Activated naive CD8-positive, alpha-beta T cell treated with anti-CD3 and anti-CD28 coated beads, Interleukin-2, amount 10 ng/mL, durations not matched to agents 7 days and 5 days (primary cell): ENCODE data around the gene STAM2. TPM values are rescaled to one million over a fixed set of nuclear protein-coding genes. Genes with fewer than 3 reads are reported as not detected.
"Not testable (repeated sequence)": the region's sequence is repeated elsewhere in the genome, so short reads cannot be mapped to it uniquely, and the experiment has no call there.

Experiments
- ATAC-seq: fragments of 150-1000 bp; cut with Tn5 transposase; one replicate; pipeline ENCODE4 v1.10.0; 2021; ENCODE audit warnings: low read depth, moderate library complexity
- POLR2A ChIA-PET: fragments of 350-600 bp; sonication (Branson Sonifier 250); formaldehyde crosslinking; loops from one replicate; lab custom pipeline; 2021; ENCODE audit warnings: antibody characterized with exemption; lab: Charles Lee
- DNase-seq: peaks from one replicate; pipeline ENCODE4 v3.0.0; 2021
- H3K27ac Mint-ChIP-seq: one replicate; pipeline ENCODE4 v1.8.0; 2022; ENCODE audit warnings: mild to moderate bottlenecking, mixed read lengths
- H3K27me3 Mint-ChIP-seq: one replicate; pipeline ENCODE4 v1.8.0; 2022; ENCODE audit warnings: mild to moderate bottlenecking, moderate library complexity, mixed read lengths
- H3K36me3 Mint-ChIP-seq: one replicate; pipeline ENCODE4 v1.8.0; 2021; ENCODE audit warnings: mild to moderate bottlenecking, mixed read lengths
- H3K4me1 Mint-ChIP-seq: one replicate; pipeline ENCODE4 v1.8.0; 2021; ENCODE audit warnings: mixed read lengths
- H3K4me3 Mint-ChIP-seq: one replicate; pipeline ENCODE4 v1.8.0; 2022; ENCODE audit warnings: mild to moderate bottlenecking, moderate library complexity, mixed read lengths
- H3K9me3 Mint-ChIP-seq: one replicate; pipeline ENCODE4 v1.8.0; 2021; ENCODE audit warnings: mixed read lengths
- total RNA-seq, 2 experiments: library from RNA; stranded (reverse); gene quantifications; one replicate each; pipeline ENCODE4 v1.2.3, GENCODE V29; 2021

Gene STAM2
- total RNA-seq, 2 experiments from 2014 or later = 19.0 to 19.2 TPM

DNA sequence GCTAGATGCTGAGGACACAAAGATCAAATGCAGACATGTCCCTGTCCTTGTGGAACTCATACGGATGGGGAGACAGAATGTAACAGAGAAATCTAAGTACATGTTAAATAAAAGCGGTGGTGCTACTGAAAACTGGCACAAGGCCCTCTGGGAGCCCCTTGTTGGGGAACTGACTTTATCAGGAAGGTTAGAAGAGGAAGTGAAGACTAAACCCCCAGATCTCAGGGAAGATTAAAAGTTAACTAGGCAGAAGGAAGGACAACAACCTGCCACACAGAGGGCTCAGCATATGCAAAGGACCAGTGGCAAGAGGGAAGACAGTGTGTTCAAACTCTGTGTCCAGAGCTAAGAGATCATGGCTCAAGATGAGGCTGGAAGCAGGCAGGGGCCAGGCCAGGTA lies 81.5 kb downstream of the STAM2 start:
- ATAC-seq (no peak), DNase-seq (no peak)
- peaks cover 46% of the 10 kb centered on the region for H3K27me3 Mint-ChIP-seq
- H3K9me3 Mint-ChIP-seq = no peaks in the 10 kb centered on the region
- H3K36me3 Mint-ChIP-seq = no peaks in the 10 kb centered on the region
- peaks cover 8% of the 10 kb centered on the region for H3K4me1 Mint-ChIP-seq
- H3K4me3 Mint-ChIP-seq = no peak overlapping the region
- POLR2A ChIA-PET = no interaction called here
- H3K27ac Mint-ChIP-seq = no peak overlapping the region

DNA sequence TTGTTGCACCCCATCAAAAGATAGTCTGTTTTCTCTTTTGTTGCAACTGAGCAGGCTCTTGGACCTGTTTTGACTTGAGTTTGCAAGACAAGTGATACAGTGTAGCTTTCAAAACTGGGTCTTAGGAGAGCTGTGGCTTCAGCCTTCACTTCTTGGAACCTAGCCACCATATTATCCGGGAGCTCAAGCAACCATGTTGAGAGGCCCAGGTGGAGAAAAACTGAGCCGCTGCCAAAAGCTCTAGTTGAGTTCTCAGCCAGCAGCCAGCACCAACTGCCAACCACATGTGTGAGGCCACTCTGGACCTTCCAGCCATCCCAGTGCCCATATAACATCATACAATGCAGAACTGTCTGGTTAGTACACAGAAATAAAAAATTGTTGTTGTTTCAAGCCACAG lies 82.1 kb downstream of the STAM2 start:
- H3K9me3 Mint-ChIP-seq = no peaks in the 10 kb centered on the region
- no peak overlapping the region for H3K27ac Mint-ChIP-seq
- peaks cover 10% of the 10 kb centered on the region for H3K4me1 Mint-ChIP-seq
- DNase-seq = no peak
- peaks cover 46% of the 10 kb centered on the region for H3K27me3 Mint-ChIP-seq
- POLR2A ChIA-PET = no interaction called here
- no peak overlapping the region for H3K4me3 Mint-ChIP-seq
- no peak for ATAC-seq
- no peaks in the 10 kb centered on the region for H3K36me3 Mint-ChIP-seq

DNA sequence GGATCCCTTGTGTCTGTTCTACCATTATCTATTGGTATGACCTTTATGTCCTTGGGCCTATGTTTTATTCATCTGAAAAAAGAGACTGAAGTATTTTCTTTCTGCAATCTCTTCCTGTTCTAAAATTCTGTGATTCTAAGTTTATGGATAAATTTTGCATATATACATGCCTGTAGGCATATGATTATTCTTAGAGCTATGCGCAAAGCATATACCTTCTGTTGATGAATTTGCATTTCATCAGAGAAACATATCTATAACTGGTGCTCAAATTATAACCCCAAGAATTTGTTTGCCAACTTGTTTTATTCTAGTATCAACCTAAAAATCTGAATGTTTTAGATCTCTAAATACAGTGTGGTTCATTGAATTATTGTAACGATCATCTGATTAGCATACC lies 83.5 kb downstream of the STAM2 start:
- Mint-ChIP-seq H3K4me3 (no peak overlapping the region), H3K36me3 (no peaks in the 10 kb centered on the region), H3K27ac (no peak overlapping the region), H3K4me1 (peaks cover 4% of the 10 kb centered on the region), H3K27me3 (peaks cover 42% of the 10 kb centered on the region), H3K9me3 (no peaks in the 10 kb centered on the region)
- ATAC-seq (no peak), DNase-seq (no peak)
- POLR2A ChIA-PET = no interaction called here

DNA sequence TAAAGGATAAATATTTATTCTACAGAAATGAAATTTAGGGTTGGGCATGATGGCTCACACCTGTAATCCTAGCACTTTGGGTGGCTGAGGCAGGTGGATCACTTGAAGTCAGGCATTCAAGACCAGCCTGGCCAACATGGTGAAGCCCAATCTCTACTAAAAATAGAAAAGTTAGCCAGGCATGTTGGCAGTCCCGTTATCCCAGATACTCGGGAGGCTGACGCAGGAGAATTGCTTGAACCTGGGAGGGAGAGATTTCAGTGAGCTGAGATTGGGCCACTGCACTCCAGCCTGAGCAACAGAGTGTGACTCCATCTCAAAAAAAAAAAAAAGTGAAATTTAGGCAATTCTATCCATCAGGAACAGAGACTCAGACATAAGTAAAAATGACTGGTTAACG lies 84.8 kb downstream of the STAM2 start:
- H3K36me3 Mint-ChIP-seq, ATAC-seq, H3K4me1 Mint-ChIP-seq, H3K4me3 Mint-ChIP-seq, H3K9me3 Mint-ChIP-seq, DNase-seq, H3K27ac Mint-ChIP-seq, POLR2A ChIA-PET: not testable (repeated sequence)
- peaks cover 29% of the 10 kb centered on the region for H3K27me3 Mint-ChIP-seq

DNA sequence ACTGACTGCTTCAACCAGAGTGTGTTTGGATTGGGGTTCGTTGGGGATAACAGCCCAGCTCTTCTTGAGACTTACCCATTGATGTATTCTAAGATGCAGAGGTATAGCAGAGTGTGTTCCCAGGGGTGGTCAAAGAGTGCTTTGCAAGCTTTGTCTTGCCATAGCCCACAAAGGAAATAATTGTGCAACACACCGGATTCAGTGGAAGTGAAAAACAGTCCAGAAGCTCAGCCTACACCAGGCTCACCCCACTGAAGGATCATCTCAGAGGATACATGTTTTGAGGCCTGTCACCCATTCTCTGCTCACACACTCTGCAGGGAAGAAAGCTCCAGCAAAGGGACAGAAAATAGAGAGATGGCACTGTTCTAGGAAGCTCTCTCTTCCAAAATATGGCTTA lies 86.3 kb downstream of the STAM2 start:
- POLR2A ChIA-PET = no interaction called here
- H3K36me3 Mint-ChIP-seq = no peaks in the 10 kb centered on the region

DNA sequence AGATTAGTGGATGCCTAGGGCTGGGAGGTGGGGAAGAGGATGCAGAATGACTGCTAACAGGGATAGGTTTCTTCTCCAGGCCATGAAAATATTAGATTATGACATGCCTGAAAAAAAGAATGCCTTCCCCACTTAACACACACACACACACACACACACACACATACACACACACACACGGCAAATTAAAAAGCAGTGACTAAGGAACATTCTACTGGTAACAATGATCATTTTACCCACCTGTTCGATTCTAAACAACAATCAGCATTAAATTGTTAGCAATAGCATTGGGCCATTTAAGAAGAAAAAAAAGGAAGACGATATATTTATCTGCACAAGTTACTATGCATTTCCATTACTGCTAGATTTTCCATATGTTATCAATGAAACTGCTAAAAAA lies 87.6 kb downstream of the STAM2 start:
- Mint-ChIP-seq H3K27me3 (peaks cover 13% of the 10 kb centered on the region), H3K4me3 (no peak overlapping the region), H3K9me3 (no peaks in the 10 kb centered on the region), H3K27ac (no peak overlapping the region), H3K36me3 (no peaks in the 10 kb centered on the region), H3K4me1 (peaks cover 4% of the 10 kb centered on the region)
- POLR2A ChIA-PET = no interaction called here
- ATAC-seq (no peak), DNase-seq (no peak)

More for the DNA sequence above, 86.3 kb downstream of the STAM2 start:
- H3K27me3 Mint-ChIP-seq = peaks cover 20% of the 10 kb centered on the region
- DNase-seq (no peak), ATAC-seq (no peak)
- no peak overlapping the region for H3K4me3 Mint-ChIP-seq
- H3K4me1 Mint-ChIP-seq = peaks cover 4% of the 10 kb centered on the region
- H3K9me3 Mint-ChIP-seq = no peaks in the 10 kb centered on the region
- no peak overlapping the region for H3K27ac Mint-ChIP-seq

DNA sequence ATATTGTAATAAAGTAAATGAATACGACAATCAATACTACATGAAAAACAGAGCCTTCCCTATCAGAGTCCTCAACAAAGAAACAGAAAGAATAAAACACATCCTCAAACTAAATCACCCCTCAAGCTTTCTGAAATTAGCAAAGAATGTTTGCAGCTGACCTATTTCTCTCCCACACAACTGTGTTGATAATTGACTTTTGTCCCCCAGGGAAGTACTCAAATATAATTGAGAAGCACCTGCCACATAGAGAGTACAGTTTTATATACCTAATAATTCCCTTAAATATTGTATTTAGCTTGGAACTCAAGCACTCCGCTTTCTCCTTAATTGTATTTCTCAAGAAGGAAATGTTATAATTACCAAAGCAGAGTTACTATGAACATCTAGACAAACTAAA lies 89.3 kb downstream of the STAM2 start:
- Mint-ChIP-seq H3K36me3 (no peaks in the 10 kb centered on the region), H3K4me3 (no peak overlapping the region), H3K9me3 (no peaks in the 10 kb centered on the region), H3K27ac (no peak overlapping the region), H3K4me1 (peaks cover 4% of the 10 kb centered on the region), H3K27me3 (peaks cover 13% of the 10 kb centered on the region)
- POLR2A ChIA-PET = no interaction called here
- no peak for DNase-seq
- ATAC-seq = no peak

DNA sequence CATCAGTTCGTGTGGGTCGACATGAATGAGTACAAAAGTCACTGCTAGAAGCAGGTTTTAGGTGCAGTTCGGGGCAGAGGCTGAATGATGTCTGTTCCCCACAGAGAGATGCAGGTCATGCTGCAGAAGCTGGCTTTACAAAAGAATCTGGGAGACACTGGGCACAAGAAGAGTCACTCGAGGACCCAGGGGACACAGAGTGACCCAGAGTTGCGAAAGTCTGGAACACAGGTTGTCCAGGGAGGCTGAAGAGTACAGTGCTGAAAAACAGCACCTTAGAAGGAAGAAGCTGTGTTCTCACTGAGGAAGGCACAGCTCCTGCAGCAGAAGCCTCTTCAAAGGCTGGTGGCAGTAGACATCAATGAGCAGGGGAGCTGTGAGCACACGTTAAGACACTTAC lies 91.5 kb downstream of the STAM2 start:
- Mint-ChIP-seq H3K4me3 (no peak overlapping the region), H3K27me3 (peaks cover 7% of the 10 kb centered on the region), H3K4me1 (peaks cover 2% of the 10 kb centered on the region), H3K36me3 (no peaks in the 10 kb centered on the region), H3K9me3 (no peaks in the 10 kb centered on the region), H3K27ac (no peak overlapping the region)
- ATAC-seq = no peak
- DNase-seq = no peak
- POLR2A ChIA-PET = no interaction called here

DNA sequence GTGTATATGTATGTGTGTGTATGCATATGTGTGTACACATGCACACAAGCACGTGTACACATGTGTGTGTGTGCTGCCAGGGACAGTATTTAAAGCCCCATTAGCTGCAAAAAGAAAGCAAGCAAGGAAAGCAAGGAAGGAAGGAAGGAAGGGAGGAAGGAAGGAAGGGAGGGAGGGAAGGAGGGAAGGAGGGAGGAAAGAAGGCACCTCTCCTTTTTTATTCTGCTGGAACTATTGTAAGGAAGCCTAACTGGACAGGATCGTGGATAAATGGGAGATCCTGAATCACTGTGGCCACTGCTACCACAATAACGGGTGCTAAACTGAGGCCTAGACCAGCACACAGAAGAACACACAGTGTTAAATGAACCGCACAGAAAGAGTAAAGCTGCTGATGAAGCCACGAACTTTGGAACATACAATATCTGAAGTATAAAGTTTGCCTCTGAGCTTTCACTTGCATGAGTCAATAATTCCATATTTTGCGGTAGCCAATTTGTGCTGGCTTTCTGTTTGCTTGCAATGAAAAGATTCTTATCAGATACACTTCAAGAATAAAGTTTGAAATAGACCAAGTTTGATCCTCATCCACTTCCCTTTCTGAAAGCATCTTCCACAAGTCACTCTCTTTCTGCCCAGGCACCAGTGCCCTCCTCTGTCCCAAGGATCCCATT lies 92.2 kb downstream of the STAM2 start:
- Mint-ChIP-seq H3K27ac (no peak overlapping the region), H3K4me3 (no peak overlapping the region), H3K4me1 (no peaks in the 10 kb centered on the region), H3K9me3 (no peaks in the 10 kb centered on the region), H3K27me3 (peaks cover 4% of the 10 kb centered on the region), H3K36me3 (no peaks in the 10 kb centered on the region)
- DNase-seq = no peak
- POLR2A ChIA-PET = no interaction called here
- no peak for ATAC-seq

DNA sequence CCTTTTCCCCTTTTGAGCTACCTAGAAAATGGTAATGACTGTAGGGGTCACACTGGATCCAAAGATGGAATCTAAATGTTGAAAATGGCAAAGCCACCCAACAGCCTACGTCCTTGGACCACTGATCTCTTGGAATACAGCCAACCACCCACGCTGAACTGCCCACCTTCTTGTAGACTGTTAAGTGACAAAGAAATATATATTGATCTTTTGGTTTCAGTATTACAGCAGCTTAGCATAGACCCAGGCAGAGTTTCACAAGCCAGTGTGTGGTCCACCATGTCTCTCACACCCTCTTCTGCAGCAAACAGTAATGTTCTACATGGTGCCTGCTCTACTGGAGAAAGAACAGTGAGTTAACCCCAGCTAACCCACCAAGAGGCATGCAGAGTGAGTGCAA lies 96.9 kb downstream of the STAM2 start:
- DNase-seq (no peak), ATAC-seq (no peak)
- Mint-ChIP-seq H3K4me1 (no peaks in the 10 kb centered on the region), H3K4me3 (no peak overlapping the region), H3K27me3 (no peaks in the 10 kb centered on the region), H3K9me3 (no peaks in the 10 kb centered on the region), H3K36me3 (no peaks in the 10 kb centered on the region), H3K27ac (no peak overlapping the region)
- POLR2A ChIA-PET = no interaction called here

DNA sequence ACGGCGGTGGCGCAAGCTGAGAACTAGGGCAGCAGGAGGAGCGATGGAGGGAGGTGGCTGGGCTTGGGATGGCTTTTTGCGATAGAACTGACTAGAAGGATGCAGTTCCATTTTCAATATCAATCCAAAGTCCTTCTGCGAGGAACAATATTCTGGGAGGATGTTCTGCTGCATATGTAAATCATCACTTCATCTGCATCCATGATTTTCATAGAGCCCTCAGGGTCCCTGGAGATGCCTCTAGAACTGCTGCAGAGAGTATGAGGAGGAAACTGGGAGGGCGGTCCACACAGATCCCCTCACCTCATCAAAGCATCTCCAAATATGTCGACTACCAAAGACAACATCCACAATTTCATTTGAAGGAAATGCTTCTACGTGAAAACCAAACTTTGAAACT lies 97.5 kb downstream of the STAM2 start:
- H3K4me1 Mint-ChIP-seq = no peaks in the 10 kb centered on the region
- H3K4me3 Mint-ChIP-seq = no peak overlapping the region
- H3K27ac Mint-ChIP-seq = no peak overlapping the region
- DNase-seq (no peak), ATAC-seq (no peak)
- no peaks in the 10 kb centered on the region for H3K36me3 Mint-ChIP-seq
- no peaks in the 10 kb centered on the region for H3K27me3 Mint-ChIP-seq
- H3K9me3 Mint-ChIP-seq = no peaks in the 10 kb centered on the region
- POLR2A ChIA-PET = no interaction called here

DNA sequence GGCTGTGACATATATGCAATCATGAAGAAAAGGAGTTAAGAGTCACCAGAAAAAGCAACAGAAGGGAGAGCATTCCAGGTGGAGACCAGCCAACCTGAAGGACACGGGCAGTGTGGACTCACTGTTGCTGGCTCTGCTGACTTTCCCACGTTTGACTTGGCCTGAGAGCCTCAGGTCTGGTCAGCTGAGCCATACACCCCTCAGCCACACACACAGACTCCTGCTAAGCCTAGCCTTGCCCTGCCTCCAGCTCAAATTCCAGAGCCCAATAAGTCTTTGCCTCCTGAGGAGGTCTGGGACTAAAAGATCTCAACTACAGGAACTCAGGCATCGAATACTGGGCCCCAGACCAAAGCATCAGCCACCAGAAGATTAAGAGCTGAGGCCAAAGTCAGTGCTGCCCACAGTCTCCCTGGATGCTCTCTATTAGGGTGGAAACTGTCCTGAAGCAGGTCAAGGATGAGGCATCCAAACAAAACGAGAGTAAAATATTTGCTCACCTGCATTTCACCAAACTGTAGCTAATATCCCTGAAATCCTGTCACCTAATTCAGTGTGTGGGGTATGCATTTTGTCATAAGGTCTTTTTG lies 100.0 kb downstream of the STAM2 start:
- no peaks in the 10 kb centered on the region for H3K36me3 Mint-ChIP-seq
- H3K27ac Mint-ChIP-seq = no peak overlapping the region
- H3K27me3 Mint-ChIP-seq = no peaks in the 10 kb centered on the region
- no peak overlapping the region for H3K4me3 Mint-ChIP-seq
- H3K9me3 Mint-ChIP-seq = no peaks in the 10 kb centered on the region
- DNase-seq (no peak), ATAC-seq (no peak)
- POLR2A ChIA-PET = no interaction called here
- no peaks in the 10 kb centered on the region for H3K4me1 Mint-ChIP-seq

DNA sequence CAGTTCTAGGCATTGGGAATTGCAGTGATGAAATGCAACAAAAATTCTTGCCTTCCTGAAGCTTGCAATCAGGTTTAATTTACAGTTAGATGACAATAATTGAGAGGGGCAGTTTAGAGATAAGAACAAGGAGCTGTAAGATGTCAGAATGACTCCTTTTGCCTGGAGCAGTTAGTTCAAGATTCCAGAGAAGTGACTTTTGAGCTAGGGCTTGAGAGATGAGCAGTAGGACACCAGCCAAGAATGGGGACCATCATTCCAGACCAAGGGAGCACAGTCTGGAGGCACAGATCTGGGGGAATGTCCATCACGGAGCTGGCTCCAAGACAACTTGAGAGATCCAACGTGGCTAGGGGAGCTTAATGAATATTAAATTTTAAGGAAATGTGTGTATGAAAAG lies 103.6 kb downstream of the STAM2 start:
- Mint-ChIP-seq H3K27ac (no peak overlapping the region), H3K4me1 (no peaks in the 10 kb centered on the region), H3K27me3 (no peaks in the 10 kb centered on the region), H3K36me3 (no peaks in the 10 kb centered on the region), H3K4me3 (no peak overlapping the region), H3K9me3 (no peaks in the 10 kb centered on the region)
- POLR2A ChIA-PET = no interaction called here
- DNase-seq (no peak), ATAC-seq (no peak)

DNA sequence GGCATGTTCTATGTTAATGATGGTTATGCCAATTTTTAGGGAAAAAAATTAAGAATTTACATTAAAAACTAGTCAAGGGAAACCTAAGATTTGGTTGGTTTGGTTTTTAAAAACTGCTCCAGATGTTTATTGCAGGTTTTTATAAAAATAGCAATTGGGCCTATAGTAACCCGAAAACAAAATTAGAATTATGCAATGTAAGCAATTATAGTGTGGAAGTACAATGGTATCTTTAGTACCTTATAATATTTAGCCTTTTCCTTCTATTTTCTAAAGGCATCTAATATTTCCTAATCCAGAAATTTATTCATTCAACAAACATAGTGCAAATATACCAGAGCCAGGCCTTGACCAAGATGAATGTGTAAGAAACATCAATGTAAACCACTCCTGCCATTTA lies 104.0 kb downstream of the STAM2 start:
- POLR2A ChIA-PET = no interaction called here
- no peaks in the 10 kb centered on the region for H3K27me3 Mint-ChIP-seq
- ATAC-seq = no peak
- H3K27ac Mint-ChIP-seq = no peak overlapping the region
- no peaks in the 10 kb centered on the region for H3K4me1 Mint-ChIP-seq
- DNase-seq = no peak
- H3K4me3 Mint-ChIP-seq = no peak overlapping the region
- no peaks in the 10 kb centered on the region for H3K36me3 Mint-ChIP-seq
- H3K9me3 Mint-ChIP-seq = no peaks in the 10 kb centered on the region
